ENCODE data around the gene DEFB124. TPM values are rescaled to one million over a fixed set of nuclear protein-coding genes. Genes with fewer than 3 reads are reported as not detected.
"Not testable (repeated sequence)": the region's sequence is repeated elsewhere in the genome, so short reads cannot be mapped to it uniquely, and the experiment has no call there.

DEFB124 gene
- polyA plus RNA-seq, 4 donors: 0.49 to 1.2 TPM; not detected in 2

DNA sequence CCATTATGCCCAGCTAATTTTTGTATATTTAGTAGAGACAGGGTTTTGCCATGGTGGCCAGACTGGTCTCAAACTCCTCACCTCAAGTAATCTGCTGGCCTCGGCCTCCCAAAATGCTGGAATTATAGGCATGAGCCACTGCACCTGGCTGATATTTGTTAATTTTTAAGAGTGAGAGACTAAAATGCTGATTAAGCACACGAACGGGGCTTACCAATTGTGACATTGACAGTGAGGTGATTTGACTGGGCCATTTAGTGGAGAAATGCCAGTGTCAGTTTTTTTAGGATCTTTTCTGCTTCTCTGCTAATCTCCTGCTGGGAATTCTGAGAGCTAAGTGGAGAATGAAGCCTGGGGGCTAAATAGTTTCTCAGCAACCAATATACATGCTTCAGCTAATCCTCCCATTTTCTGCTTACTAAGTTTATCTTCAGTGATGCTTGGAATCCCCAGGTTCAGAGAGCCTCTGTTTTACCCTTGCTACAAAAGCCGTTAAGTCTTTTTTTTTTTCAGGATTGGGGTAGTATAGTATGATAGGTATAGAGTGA is 44.3 kb downstream of the DEFB124 start:
- no peak for DNase-seq (ENCODE audit: low read depth in 4 of 4, low spot score in 3 of 4)

DNA sequence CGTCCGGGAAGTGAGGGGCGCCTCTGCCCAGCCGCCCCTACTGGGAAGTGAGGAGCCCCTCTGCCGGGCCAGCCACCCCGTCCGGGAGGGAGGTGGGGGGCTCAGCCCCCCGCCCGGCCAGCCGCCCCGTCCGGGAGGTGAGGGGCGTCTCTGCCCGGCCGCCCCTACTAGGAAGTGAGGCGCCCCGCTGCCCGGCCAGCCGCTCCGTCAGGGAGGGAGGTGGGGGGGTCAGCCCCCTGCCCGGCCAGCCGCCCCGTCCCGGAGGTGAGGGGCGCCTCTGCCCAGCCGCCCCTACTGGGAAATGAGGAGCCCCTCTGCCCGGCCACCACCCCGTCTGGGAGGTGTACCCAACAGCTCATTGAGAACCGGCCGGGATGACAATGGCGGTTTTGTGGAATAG is 47.4 kb downstream of the DEFB124 start:
- DNase-seq (ENCODE audit: low read depth in 4 of 4, low spot score in 3 of 4): not testable (repeated sequence)

DNA sequence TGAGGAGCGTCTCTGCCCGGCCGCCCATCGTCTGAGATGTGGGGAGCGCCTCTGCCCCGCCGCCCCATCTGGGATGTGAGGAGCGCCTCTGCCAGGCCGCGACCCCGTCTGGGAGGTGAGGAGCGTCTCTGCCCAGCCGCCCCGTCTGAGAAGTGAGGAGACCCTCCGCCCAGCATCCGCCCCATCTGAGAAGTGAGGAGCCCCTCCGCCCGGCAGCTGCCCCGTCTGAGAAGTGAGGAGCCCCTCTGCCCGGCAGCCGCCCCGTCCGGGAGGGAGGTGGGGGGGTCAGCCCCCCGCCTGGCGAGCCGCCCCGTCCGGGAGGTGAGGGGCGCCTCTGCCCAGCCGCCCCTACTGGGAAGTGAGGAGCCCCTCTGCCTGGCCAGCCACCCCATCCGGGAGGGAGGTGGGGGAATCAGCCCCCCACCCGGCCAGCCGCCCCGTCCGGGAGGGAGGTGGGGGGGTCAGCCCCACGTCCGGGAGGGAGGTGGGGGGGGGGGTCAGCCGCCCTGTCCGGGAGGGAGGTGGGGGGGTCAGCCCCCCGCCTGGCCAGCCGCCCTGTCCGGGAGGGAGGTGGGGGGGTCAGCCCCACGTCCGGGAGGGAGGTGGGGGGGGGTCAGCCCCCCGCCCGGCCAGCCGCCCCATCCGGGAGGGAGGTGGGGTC is 47.9 kb downstream of the DEFB124 start:
- DNase-seq (ENCODE audit: low read depth in 4 of 4, low spot score in 3 of 4): not testable (repeated sequence)

DNA sequence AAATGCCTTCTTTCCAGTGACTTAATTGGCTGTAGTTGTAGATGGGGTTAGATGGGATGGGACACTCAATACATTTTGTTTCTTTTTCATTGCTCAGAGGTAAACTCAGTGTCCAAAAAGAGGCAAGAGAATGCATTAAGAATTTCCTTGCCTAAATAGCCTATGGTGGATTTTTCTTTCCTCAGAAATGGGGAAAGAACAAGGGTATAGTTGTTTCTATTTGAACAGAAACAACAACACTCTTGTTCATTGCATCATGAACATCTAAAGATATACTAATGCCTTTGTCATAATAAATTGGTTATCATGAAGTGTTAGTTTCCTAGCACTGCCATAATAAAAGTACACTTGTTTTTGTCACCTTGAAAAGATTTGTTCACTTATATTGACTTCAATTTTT is 49.1 kb downstream of the DEFB124 start:
- DNase-seq (ENCODE audit: low read depth in 4 of 4, low spot score in 3 of 4): no peak

DNA sequence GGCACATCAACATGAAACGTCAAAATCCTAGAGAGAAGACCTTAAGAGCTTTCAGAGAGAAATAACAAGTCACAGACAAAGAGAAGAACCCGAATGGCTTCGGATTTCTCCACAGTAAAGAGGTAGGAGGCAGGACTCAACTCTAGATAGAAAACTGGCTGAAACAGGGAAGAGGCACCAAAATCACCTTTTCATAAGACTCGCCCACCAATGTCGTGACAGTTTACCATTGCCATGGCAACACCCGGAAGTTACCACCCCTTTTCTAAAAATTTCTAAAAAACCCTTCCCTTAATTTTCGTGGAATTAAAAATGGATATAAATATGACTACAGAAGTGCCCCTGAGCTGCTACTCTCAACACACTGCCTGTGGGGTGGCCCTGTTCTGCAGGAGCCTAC is 56.6 kb downstream of the DEFB124 start:
- DNase-seq (ENCODE audit: low read depth in 4 of 4, low spot score in 3 of 4): no peak

DNA sequence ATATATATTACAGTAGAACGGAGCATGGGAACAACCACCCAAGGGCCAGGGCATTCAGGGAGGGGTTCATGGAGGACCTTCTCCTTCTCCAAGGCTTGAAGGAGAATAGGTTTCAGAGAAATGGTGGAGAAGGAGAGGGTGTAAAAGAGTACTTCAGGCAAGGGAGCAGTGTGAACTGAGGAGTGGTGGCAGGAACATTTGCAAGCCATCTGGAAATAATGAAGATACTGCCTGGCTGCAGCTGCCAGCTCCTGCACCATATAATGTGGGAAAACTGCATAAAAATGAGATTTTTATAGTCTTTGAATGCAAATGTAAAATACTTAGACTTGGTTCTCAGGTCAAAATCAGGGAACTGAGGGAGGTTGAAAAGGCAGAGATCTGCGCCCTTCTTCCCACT is 59.3 kb downstream of the DEFB124 start:
- no peak for DNase-seq (ENCODE audit: low read depth in 4 of 4, low spot score in 3 of 4)

Other genes starting within 250 kb of the DEFB124 start
- gene DEFB115, start 217.5 kb downstream of the DEFB124 start, polyA plus RNA-seq (ENCODE audit: insufficient read length in 4 of 4): not detected
- not detected for gene DEFB116, start 166.5 kb downstream of the DEFB124 start, polyA plus RNA-seq (ENCODE audit: insufficient read length in 4 of 4)
- gene DEFB118, start 106.5 kb downstream of the DEFB124 start, polyA plus RNA-seq (ENCODE audit: insufficient read length in 4 of 4): not detected
- gene DEFB119, start 84.5 kb downstream of the DEFB124 start, polyA plus RNA-seq (ENCODE audit: insufficient read length in 4 of 4): not detected
- gene DEFB121, start 68.9 kb downstream of the DEFB124 start, polyA plus RNA-seq (ENCODE audit: insufficient read length in 4 of 4): not detected
- not detected for gene DEFB123, start 34.5 kb downstream of the DEFB124 start, polyA plus RNA-seq (ENCODE audit: insufficient read length in 4 of 4)
- 1 to 10 TPM in 2 of 4 donors, under 1 TPM in 2; 0.44 to 2.7 (median 0.83) TPM for gene REM1, start 161 bp upstream of the DEFB124 start, polyA plus RNA-seq (ENCODE audit: insufficient read length in 4 of 4)
- 100 to 1,000 TPM; 112 to 154 (median 134) TPM for gene HM13, start 39.3 kb upstream of the DEFB124 start, polyA plus RNA-seq (ENCODE audit: insufficient read length in 4 of 4)
- gene ID1, start 130.2 kb upstream of the DEFB124 start, polyA plus RNA-seq (ENCODE audit: insufficient read length in 4 of 4): 100 to 1,000 TPM; 101 to 255 (median 147) TPM
- gene COX4I2, start 162.8 kb upstream of the DEFB124 start, polyA plus RNA-seq (ENCODE audit: insufficient read length in 4 of 4): 1 to 10 TPM; 1.6 to 2.6 (median 2.1) TPM
- gene BCL2L1, start 247.7 kb upstream of the DEFB124 start, polyA plus RNA-seq (ENCODE audit: insufficient read length in 4 of 4): 10 to 100 TPM; 67.2 to 81.0 (median 76.5) TPM